Left ventricle myocardium inferior (tissue), 1 donor: Measurements from ENCODE around the gene PAM. TPM values are rescaled to one million over a fixed set of nuclear protein-coding genes. Genes with fewer than 3 reads are reported as not detected.
"Not testable (repeated sequence)": the region's sequence is repeated elsewhere in the genome, so short reads cannot be mapped to it uniquely, and the experiment has no call there.

ENCODE experiments used
- DNase-seq: peaks from one replicate; pipeline ENCODE4 v3.0.0-alpha.2; 2020
- H3K27ac ChIP-seq: fragments of 200-600 bp; replicated peaks from 2 replicates; pipeline ENCODE4 v1.8.0; 2021
- H3K27me3 ChIP-seq: fragments of 200-600 bp; 2 replicates; pipeline ENCODE4 v1.8.0; 2021; ENCODE audit warnings: low read depth
- H3K36me3 ChIP-seq: fragments of 200-600 bp; 2 replicates; pipeline ENCODE4 v1.8.0; 2021
- H3K4me1 ChIP-seq: fragments of 200-600 bp; 2 replicates; pipeline ENCODE4 v1.8.0; 2021
- H3K4me3 ChIP-seq: fragments of 200-600 bp; 2 replicates; pipeline ENCODE4 v1.8.0; 2021; ENCODE audit warnings: mild to moderate bottlenecking, moderate library complexity
- H3K9me3 ChIP-seq: fragments of 200-600 bp; replicated peaks from 2 replicates; pipeline ENCODE4 v1.8.0; 2021
- CTCF ChIP-seq: fragments of 200-600 bp; IDR thresholded peaks from 2 replicates; pipeline ENCODE4 v1.8.0; 2021; ENCODE audit warnings: antibody characterized with exemption, mild to moderate bottlenecking, borderline replicate concordance
- intact Hi-C: fragments of 100-400 bp; cut with micrococcal nuclease; formaldehyde crosslinking; loops from one replicate; pipeline ENCODE4 v1.11.0; 2022
- total RNA-seq: library from RNA; stranded (reverse); fragmentation: NEBNext Ultra II Directional; extraction: Animal tissue kit (Norgen Biotek cat#: 25700); gene quantifications from one replicate; pipeline ENCODE4 v1.2.1, GENCODE V29; 2021
- donor health status: DM: no; HTN: yes; CAD: no; lungs with severe emphysema.

Gene PAM
- total RNA-seq, 1 donor from 2014 or later = 1,051 TPM

GRCh38 chr5:102743900-102744299 lies 11.2 kb upstream of the PAM start:
- intact Hi-C loops = no loop called here
- no peaks in the 10 kb centered on the region for H3K36me3 ChIP-seq
- DNase-seq = no peak
- no peaks in the 10 kb centered on the region for H3K4me1 ChIP-seq
- H3K27me3 ChIP-seq = no peaks in the 10 kb centered on the region
- H3K4me3 ChIP-seq = no peak overlapping the region
- no peaks in the 10 kb centered on the region for H3K9me3 ChIP-seq
- H3K27ac ChIP-seq = no peak overlapping the region
- no peak for TF ChIP-seq CTCF

GRCh38 chr5:102747386-102748166 lies 7.5 kb upstream of the PAM start:
- H3K27ac ChIP-seq = no peak overlapping the region
- H3K9me3 ChIP-seq = no peaks in the 10 kb centered on the region
- H3K36me3 ChIP-seq = no peaks in the 10 kb centered on the region
- no peaks in the 10 kb centered on the region for H3K4me1 ChIP-seq
- H3K4me3 ChIP-seq = no peak overlapping the region
- DNase-seq = no peak
- no peak for TF ChIP-seq CTCF
- no peaks in the 10 kb centered on the region for H3K27me3 ChIP-seq
- intact Hi-C loops = no loop called here

- Histone ChIP-seq H3K4me3 (no peak overlapping the region), H3K36me3 (no peaks in the 10 kb centered on the region), H3K27ac (no peak overlapping the region), H3K27me3 (no peaks in the 10 kb centered on the region), H3K9me3 (no peaks in the 10 kb centered on the region), H3K4me1 (peaks cover 7% of the 10 kb centered on the region)
- DNase-seq = no peak
- no peak for TF ChIP-seq CTCF
- intact Hi-C loops = no loop called here
Observed at GRCh38 chr5:102749416-102750030, 5.6 kb upstream of the PAM start.

- Histone ChIP-seq H3K27me3 (no peaks in the 10 kb centered on the region), H3K4me3 (no peak overlapping the region), H3K4me1 (peaks cover 15% of the 10 kb centered on the region), H3K9me3 (no peaks in the 10 kb centered on the region), H3K36me3 (no peaks in the 10 kb centered on the region), H3K27ac (no peak overlapping the region)
- intact Hi-C loops = no loop called here
- TF ChIP-seq CTCF = no peak
- no peak for DNase-seq
Observed at GRCh38 chr5:102750151-102750834, 4.8 kb upstream of the PAM start.

- H3K4me1 ChIP-seq = peaks cover 31% of the 10 kb centered on the region
- H3K9me3 ChIP-seq, H3K27ac ChIP-seq, H3K36me3 ChIP-seq, DNase-seq, H3K4me3 ChIP-seq, H3K27me3 ChIP-seq, intact Hi-C loops: not testable (repeated sequence)
Observed at GRCh38 chr5:102751903-102752376, 3.2 kb upstream of the PAM start.
